NCI-H2081 treated with DMSO at 0.1 percent for 48 hours (cell line): ENCODE data around the gene BCL11B.

ENCODE experiments used
- DNase-seq: peaks from one replicate; lab custom pipeline; 2025; lab: John Stamatoyannopoulos, UW

The BCL11B gene

GRCh38 chr14:99181804-99182520 lies 90.0 kb downstream of the BCL11B start:
- DNase-seq: no peak

- DNase-seq: no peak
These were observed 90.8 kb downstream of the BCL11B start for GRCh38 chr14:99181241-99181640.

DNA sequence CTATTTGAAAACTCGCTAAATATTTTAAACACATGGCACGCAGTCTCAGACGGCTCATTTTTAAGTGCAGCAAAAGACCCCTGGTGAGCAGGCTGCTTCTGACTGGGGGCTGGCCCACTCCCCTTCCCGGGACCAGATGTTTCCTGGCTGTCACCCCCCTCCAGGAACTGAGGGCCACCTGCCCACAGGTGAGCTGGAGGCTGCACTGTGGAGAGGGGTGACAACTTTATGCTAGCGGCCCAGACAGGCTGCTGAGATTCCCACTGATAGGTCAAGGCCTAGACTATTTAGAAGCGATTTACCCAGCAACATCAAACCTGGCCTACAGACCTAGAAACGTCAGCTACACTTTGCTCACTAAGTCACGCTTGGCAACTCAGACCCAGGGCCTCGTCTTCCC lies 92.1 kb downstream of the BCL11B start:
- DNase-seq: no peak

- no peak for DNase-seq
These were observed 92.5 kb downstream of the BCL11B start for GRCh38 chr14:99179506-99179905.

GRCh38 chr14:99177886-99178835 lies 93.8 kb downstream of the BCL11B start:
- no peak for DNase-seq

DNA sequence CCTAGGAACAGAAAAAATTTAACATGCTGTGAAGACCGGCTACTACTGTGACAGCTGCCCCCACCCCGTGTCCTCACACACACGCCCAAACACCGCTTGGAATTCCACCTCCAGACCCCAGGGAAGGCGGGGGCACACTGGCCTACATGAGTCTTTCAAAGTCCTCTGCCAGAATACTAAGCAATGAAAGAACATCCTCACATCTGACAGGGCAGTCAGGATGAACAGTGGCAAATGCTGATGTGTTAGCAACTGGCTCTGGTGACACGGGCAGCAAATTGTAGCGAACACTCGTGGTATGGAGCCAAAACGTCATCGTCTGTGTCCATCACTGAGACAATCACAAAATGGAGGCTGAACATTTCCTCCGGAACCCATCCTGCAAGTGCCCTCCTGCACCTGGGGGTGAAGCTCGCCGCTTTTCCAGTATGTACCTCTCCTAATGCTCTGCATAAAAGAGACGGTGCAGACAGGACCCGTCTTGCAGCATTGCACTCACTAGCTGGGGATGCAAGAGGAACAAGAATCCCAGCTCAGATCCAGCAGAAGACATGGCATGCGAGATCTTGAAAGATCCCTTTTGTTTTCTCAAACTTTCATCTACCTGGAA lies 94.8 kb downstream of the BCL11B start:
- no peak for DNase-seq

GRCh38 chr14:99176156-99176945 lies 95.6 kb downstream of the BCL11B start:
- no peak for DNase-seq

DNA sequence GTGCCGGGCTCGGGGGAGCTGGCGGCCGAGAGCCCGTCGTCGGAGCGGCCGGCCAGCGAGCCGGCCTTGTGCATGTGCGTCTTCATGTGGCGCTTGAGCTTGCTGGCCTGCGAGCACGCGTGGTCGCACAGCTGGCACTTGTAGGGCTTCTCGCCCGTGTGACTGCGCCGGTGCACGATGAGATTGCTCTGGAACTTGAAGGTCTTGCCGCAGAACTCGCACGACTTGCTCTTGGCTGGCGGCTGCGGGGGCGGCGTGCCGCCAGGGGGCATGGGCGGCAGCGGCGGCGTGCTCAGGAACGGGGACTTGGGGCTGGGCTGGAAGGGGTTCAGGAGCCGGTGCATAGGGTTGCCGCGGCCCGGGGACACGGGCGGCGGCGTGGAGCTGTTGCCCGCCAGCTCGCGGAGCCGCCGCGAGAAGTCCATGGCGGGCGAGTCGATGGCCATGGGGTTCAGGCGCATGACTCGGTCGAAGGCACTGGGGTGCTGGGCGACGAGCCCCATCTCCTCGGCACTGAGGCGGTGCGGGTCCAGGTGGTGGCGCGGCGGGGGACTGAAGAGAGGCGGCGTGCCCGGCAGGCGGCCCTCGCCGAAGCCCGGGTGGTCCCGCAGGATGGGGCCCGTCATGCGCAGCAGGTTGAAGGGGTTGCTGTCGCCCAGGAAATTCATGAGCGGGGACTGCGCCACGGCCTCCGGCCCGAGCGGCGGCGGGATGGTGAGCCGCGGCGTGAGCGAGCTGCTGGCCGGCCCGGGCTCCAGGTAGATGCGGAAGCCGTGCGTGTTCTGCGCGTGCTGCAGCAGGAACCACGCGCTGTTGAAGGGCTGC lies 96.5 kb downstream of the BCL11B start:
- DNase-seq: no peak

- DNase-seq: no peak
These were observed 97.2 kb downstream of the BCL11B start for GRCh38 chr14:99174770-99175319.

DNA sequence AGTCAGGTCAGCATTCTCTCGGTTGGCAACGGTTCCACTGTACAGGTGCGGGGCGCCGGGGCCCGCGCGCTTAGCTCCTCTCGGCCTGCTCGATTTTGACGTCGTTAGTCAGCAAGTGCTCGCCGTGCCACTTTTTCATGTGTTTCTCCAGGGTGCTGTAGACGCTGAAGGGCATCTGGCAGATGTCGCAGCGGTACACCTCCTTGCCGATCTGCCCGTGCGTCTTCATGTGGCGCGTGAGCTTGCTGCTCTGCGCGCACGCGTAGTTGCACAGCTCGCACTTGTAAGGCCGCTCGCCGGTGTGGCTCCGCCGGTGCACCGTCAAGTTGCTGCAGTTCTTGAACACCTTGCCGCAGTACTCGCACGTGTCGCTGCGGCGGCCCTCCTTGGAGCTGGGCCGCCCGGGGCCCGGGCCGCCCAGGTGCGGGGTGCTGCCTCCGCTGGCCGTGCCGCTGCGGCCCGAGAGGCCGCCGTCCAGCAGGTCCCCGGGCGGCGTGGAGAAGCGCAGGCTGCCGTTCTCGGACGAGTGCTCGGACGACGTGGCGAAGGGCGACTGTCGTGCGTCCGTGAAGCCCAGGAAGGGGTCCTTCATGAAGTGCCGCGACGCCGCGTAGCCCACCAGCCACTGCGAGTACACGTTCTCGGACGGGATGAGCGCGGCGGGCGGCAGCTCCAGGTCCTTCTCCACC lies 97.8 kb downstream of the BCL11B start:
- no peak for DNase-seq

DNA sequence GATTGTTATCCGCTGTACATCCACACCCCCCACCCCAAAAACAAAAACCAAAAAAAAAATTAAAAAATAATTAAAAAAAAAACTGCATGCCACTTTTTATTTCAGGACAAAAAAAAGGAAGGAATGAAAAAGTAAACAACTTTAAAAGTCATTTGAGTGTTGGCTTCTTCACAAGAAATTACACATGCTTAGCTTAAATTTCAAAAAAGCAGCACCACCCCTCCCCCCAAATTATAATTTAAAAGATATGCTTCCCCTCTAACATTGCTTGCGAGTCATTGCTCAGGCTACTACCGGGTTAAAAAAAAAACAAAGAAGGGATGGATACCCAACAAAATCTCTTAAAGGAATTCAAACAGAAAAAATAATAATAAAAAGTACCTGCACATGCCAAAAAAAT lies 98.5 kb downstream of the BCL11B start:
- no peak for DNase-seq

GRCh38 chr14:99173086-99173485 lies 98.9 kb downstream of the BCL11B start:
- no peak for DNase-seq

DNA sequence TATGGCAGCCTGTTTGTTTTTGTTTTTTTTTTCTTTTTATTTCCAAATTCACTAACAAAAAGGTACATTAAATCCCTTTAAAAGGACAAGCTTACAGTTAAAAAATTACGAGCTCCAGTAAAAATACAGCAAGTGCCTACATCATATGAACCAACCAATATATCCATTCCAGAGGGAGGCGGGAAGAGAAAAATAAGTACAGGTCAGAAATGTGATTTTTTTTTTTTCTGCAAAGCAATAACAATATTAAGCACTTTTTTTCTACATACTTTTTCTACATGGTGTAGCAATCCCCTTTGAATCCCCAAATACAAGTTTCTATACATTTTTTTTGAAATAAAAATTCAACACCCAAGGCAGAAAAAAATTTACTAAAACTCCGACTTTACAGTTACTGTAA lies 100.6 kb downstream of the BCL11B start:
- DNase-seq: no peak

DNA sequence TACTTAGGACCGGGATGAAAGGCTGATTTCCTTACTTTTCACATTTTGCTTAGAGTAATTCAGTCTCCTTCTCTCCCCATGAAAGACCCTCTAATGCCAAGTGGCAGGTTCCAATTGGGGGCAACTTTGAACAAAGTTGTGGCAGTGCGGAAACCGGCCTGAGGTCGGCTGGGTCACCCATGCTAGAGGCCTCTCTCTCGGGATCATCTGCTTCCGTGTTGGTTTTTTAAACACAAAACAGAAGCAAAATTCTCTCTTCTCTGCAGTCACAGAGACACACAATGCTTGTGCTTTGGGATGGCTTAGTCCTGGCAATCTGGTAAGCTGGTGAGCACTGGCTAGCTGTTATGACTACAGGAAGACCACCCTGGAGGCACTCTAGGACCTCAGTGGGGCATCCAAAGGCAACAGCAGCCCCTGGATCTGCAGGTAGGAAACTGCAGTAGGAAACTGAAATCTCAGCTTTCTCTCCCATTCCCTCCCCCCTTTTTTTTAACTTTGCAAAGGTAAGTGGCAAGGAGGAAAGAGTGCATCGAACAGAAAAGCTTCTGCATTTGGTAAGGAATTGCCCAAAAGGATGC lies 102.1 kb downstream of the BCL11B start:
- no peak for DNase-seq

DNA sequence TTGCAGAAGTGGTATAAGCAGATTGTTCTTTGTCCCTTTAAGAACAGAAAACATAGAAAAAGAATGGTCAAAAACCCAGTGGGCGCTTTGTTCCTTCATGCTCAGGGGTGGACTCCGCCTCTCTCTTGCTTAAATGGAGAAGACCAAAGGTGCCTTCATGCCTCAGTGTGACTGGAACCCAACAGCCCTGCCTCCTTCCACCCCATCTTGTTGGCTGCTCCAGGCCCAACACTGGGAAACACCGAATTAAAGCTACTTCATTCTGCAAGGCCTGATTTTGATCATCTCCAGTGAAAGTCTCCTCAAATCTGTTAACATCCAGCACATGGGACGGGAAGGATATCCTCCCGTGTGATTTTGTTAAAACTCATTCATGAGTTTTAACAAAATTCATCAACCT lies 103.7 kb downstream of the BCL11B start:
- no peak for DNase-seq

- no peak for DNase-seq
These were observed 105.5 kb downstream of the BCL11B start for GRCh38 chr14:99166506-99166905.

DNA sequence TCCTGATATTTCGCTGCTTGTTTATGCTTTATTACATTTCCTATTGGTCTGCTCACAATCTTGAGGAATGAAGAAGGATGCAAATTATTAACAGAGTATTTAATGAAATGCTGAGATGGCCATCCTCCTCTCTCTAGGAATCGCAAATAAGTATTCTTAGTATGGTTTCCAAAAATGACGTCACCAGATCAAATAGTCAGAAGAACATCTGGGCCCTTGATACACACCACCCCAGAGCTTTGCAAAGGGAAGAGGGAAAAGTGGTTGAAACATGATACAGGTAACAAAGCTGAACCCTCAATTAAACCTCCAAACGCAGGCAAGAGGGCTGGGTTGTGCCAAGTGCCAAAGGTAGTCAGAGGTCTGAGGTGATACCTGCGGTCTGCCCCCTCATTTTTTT lies 107.3 kb downstream of the BCL11B start:
- no peak for DNase-seq

GRCh38 chr14:99163446-99163845 lies 108.6 kb downstream of the BCL11B start:
- no peak for DNase-seq
